GM18498 (cell line): Measurements from ENCODE around the gene SRPK3.

ENCODE experiments used
- ATAC-seq: cut with Tn5 transposase; IDR thresholded peaks from one replicate; pipeline ENCODE4 v1.9.1; 2021; ENCODE audit warnings: mild to moderate bottlenecking, moderate library complexity; ENCODE audit not compliant: unreplicated experiment

Gene SRPK3

DNA sequence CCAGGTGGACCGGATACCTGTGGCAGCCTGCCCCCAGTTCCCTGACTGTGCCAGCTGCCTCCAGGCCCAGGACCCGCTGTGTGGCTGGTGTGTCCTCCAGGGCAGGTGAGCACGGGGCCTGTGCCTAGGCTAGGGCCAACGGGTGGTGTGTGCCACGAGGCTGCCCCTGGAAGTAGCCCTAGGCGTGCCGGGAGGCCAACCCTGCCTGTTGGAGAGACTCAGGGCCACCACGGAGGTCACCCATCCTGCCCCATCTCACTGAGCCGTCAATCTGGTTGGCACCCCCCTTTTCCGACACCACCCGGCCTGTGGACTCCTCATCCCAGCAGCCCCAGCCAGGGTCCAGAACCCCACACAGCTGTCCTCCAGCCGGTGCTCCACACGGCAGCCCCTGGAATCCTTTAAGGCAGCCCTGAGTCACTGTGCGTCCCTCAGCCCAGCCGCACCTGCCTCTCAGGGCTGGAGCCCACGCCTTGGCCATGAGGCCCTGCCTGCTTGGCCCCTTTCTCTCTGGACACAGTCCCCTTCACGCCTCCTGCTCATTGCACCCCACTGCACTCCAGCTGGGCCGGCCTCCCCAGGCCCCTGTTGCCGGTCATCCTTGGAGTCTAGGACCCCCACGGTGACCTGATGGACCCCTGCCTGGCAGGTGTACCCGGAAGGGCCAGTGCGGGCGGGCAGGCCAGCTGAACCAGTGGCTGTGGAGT is 11.5 kb upstream of the SRPK3 start:
- ATAC-seq: no peak

DNA sequence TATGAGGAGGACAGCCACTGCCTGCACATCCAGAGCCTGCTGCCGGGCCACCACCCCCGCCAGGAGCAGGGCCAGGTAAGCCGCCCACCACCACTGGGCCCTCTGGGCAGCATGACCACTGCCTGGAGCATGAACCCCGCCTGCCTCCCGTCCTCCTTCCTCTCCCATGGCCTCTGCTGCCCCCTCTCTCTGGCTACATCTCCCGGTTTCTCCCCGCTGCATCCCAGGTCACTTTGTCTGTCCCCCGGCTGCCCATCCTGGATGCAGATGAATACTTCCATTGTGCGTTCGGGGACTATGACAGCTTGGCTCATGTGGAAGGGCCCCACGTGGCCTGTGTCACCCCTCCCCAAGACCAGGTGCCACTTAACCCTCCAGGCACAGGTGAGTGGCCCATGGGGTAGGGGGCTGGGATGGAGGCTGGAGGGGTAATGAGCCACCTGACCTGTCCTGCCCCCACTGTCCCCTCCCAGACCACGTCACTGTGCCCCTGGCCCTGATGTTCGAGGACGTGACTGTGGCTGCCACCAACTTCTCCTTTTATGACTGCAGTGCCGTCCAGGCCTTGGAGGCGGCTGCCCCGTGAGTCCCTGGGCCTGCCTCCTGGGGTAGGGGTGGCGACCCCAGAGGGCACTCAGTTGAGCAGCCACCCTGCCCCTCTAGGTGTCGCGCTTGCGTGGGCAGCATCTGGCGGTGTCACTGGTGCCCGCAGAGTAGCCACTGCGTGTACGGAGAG is 10.8 kb upstream of the SRPK3 start:
- no peak for ATAC-seq

DNA sequence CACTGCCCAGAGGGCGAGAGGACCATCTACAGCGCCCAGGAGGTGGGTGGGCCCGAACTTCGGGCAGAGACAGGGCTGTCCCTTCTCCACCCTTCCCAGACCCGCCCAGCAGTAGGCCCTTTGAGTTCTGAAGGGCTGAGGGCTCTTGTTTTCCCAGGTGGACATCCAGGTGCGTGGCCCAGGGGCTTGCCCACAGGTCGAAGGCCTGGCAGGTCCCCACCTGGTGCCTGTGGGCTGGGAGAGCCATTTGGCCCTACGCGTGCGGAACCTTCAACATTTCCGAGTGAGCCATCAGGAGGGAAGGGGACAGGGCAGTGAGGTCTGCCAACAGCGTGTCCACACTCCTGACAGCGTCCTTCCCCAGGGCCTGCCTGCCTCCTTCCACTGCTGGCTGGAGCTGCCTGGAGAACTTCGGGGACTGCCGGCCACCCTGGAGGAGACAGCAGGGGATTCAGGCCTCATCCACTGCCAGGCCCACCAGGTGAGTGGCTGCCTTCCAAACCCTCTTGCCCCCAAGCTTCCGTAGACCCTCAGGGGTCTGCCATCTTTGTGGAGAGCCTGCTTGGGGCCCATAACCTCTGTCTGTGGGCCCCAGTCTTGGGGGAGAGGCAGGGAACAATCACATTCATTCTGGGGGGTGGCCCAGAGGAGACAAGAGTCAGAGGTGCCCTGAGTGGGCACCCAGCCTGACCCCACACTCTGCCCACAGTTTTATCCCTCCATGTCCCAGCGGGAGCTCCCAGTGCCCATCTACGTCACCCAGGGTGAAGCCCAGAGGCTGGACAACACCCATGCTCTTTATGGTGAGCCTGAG is 10.0 kb upstream of the SRPK3 start:
- no peak for ATAC-seq

DNA sequence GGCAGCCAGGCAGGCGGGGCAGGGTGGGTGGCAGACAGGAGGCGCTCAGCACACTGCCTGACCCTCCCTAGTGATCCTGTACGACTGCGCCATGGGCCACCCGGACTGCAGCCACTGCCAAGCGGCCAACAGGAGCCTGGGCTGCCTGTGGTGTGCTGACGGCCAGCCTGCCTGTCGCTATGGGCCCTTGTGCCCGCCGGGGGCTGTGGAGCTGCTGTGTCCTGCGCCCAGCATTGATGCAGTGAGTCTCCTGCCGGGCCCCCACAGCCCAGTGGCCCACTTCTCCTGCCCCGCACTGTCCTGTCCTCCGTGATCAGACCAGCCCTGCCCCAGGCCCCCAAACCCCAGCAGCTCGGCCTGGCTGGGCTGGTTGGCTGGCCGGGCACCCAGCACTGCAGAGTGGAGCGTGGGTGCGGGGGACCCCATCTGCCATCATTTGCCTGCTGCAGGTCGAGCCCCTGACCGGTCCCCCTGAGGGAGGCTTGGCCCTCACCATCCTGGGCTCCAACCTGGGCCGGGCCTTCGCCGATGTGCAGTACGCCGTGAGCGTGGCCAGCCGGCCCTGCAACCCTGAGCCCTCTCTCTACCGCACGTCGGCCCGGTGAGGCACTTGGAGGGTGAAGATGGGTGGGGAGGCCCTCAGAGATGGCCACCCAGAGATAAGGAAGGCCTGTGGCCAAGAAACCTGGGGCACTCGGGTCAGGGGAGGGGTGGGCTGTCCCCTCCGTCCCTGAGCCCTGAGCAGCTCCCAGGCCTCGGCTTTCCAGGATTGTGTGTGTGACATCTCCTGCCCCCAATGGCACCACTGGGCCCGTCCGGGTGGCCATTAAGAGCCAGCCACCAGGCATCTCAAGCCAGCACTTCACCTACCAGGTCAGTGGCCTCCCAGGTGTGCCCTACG is 9.2 kb upstream of the SRPK3 start:
- no peak for ATAC-seq

DNA sequence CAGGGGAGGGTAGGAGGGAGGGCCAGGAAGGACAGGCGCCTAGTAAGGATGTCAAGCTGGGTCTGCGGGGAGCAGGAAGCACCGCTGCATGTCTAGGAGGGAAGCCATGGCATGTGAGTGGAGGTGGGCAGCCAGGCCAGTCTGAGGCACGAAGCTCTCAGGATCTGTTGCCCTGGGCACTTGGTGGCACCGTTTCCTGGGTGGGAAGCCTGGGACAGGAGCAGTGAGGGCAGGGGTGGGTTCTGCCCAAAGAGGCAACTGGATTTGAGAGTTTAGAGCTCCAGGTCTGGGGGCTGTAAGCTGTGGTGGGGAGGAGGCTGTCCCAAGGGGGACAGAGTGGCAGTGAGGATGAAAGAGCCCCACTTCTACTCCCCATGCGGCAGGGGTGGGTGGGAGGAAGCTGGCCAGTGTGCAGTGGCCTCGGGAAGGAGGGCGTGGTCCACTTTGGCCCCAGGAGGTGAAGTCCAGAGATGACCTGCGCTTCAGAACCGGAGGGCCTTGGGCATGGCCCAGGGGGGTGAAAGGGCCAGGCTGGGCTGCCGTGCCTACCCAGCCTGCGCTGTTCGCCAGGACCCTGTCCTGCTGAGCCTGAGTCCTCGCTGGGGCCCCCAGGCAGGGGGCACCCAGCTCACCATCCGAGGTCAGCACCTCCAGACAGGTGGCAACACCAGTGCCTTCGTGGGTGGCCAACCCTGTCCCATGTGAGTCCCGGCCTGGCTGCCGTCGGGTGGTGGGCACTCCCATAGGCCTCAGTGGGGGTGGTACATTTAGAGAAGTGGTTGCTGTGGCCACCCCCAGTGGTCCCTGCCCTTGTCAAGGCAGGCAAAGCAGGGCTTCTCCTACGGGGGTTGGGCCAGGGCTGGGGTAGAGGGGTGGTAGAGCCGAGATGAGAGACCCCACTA is 8.3 kb upstream of the SRPK3 start:
- no peak for ATAC-seq

DNA sequence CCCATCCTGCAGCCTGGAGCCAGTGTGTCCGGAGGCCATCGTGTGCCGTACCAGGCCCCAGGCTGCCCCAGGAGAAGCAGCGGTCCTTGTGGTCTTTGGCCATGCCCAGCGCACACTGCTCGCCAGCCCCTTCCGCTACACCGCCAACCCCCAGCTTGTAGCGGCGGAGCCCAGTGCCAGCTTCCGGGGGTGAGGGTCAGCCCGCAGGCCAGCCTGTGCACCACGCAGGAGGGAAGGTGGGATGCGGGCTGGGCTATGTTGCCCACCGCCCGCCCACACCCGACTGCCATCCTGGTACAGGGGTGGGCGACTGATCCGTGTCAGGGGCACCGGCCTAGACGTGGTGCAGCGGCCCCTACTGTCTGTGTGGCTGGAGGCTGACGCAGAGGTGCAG is 7.6 kb upstream of the SRPK3 start:
- no peak for ATAC-seq

DNA sequence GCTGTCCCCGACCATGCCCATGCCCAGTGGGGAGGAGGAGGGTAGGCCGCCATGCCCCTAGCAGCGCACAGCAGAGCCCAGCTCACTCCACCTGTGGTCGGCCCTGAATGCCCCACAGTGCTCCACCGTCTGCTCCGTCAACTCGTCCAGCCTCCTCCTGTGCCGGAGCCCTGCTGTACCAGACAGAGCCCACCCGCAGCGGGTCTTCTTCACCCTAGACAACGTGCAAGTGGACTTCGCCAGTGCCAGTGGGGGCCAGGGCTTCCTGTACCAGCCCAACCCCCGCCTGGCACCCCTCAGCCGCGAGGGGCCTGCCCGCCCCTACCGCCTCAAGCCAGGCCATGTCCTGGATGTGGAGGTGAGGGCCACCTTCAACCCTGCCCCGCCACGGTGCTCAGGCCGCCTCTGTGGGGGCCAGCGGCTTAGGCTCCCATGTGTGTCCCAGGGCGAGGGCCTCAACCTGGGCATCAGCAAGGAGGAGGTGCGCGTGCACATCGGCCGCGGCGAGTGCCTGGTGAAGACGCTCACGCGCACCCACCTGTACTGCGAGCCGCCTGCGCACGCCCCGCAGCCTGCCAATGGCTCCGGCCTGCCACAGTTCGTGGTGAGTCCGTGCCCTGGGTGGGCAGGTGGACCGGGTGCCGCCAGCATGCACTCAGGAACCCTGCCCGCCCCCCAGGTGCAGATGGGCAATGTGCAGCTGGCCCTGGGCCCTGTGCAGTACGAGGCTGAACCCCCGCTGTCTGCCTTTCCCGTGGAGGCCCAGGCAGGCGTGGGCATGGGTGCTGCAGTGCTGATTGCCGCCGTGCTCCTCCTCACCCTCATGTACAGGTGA is 6.9 kb upstream of the SRPK3 start:
- ATAC-seq: no peak

DNA sequence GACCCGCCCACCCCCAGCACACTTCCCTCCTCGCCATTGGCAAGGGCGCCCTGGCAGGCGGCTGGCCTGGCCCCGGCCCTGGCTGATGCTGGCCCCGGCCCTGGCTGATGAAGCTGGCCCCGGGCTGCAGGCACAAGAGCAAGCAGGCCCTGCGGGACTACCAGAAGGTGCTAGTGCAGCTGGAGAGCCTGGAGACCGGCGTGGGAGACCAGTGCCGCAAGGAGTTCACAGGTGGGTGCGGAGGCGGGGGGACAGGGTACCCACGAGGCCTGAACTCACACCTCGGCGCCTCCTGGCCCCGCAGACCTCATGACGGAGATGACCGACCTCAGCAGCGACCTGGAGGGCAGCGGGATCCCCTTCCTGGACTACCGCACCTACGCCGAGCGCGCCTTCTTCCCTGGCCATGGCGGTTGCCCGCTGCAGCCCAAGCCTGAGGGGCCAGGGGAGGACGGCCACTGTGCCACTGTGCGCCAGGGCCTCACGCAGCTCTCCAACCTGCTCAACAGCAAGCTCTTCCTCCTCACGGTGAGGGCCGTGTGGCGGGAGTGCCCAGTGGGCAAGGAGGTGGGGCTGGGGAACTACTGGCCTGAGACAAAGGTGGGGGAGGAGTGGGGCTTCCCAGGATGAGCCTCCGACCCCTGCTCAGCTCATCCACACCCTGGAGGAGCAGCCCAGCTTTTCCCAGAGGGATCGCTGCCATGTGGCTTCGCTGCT is 6.1 kb upstream of the SRPK3 start:
- ATAC-seq: no peak

DNA sequence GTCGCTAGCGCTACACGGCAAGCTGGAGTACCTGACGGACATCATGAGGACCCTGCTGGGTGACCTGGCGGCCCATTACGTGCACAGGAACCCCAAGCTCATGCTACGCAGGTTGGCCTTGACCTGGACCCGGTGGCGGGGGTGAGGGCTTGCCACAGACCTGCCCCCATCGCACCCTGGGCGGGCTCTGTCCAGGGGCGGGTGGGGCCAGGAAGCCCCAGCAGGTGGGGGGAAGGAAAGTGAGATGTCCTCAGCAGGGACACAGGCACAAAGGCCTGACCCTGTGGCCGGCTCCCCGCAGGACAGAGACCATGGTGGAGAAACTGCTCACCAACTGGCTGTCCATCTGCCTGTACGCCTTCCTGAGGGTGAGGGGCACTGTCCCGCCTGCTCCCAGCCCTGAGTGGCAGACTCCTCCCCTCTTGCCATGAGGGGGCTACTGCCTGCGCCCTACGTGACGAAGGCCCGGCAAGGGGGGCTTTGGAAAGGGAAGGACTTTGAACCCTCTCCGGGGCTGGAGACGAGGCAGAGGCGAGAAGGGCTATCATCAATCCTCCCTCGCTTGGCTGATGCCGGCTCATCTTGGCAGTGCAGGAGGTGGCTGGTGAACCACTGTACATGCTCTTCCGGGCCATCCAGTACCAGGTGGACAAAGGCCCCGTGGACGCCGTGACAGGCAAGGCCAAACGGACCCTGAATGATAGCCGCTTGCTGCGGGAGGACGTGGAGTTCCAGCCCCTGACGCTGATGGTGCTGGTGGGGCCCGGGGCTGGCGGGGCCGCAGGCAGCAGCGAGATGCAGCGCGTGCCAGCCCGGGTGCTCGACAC is 5.3 kb upstream of the SRPK3 start:
- ATAC-seq: no peak

DNA sequence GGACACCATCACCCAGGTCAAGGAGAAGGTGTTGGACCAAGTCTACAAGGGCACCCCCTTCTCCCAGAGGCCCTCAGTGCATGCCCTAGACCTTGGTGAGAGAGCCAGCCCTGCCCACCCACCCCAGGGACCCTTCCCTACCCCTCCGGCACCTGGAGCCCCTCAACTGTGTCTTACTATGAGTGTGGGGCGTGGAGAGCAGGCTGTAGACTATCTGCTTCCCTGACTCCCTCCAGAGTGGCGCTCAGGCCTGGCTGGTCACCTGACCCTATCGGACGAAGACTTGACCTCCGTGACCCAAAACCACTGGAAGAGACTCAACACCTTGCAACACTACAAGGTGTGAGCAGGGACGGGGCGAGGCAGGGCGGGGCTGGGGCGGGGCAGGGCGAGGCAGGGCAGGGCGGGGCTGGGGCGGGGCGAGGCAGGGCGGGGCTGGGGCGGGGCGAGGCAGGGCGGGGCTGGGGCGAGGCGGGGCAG is 4.7 kb upstream of the SRPK3 start:
- no peak for ATAC-seq

DNA sequence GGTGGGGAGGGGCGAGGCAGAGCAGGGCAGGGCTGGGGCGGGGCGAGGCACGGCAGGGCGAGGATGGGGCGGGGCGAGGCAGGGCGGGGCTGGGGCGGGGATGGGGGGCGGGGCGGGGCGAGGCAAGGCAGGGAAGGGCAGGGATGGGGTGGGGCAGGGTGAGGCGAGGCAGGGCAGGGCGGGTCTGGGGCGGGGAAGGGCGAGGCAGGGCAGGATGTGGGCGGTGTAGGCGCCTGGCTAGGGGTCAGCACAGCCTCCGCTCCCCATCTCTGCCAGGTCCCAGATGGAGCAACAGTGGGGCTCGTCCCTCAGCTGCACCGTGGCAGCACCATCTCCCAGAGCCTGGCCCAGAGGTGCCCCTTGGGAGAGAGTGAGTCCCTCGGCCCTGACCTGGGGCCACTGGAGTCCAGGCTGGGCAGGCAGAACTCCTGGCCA is 4.2 kb upstream of the SRPK3 start:
- ATAC-seq: no peak

DNA sequence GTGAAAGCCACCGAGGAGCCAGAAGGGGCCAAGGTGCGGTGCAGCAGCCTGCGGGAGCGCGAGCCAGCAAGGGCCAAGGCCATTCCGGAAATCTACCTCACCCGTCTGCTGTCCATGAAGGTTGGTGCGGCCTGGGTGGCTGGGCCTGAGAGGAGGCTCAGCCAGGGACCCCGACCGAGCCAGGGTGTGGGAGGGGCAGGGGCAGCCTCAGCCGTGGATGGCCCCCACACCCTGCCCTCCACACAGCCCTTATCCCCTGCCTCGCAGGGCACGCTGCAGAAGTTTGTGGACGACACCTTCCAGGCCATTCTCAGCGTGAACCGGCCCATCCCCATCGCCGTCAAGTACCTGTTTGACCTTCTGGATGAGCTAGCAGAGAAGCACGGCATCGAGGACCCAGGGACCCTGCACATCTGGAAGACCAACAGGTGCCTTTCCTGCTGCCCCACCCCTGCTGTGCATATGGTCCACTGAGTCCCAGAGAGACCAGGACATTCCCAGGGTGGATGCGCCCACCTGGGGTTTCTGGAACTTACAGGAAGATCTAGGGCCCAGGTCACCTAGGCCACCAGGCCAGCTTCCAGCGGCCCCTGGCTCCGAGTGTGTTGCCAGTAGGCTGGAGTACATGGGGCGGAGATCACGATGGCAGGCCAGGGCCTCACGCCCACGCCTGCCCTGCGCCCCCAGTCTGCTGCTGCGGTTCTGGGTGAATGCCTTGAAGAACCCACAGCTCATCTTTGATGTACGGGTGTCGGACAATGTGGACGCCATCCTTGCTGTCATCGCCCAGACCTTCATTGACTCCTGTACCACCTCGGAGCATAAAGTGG is 3.4 kb upstream of the SRPK3 start:
- ATAC-seq: no peak

DNA sequence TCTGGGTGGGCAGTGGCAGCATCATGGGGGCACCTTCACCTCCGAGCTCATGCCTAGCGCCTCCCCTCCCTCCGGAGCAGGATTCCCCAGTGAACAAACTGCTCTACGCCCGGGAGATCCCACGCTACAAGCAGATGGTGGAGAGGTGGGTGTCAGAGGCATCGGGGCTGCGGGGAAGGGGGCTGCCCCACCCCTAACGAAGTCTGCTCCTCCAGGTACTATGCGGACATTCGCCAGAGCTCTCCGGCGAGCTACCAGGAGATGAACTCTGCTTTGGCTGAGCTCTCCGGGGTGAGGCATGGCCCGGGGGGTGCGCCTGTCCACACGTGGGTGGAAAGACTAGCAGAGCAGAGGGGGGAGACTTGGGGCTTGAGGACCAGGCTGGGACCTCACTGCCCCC is 2.7 kb upstream of the SRPK3 start:
- no peak for ATAC-seq

DNA sequence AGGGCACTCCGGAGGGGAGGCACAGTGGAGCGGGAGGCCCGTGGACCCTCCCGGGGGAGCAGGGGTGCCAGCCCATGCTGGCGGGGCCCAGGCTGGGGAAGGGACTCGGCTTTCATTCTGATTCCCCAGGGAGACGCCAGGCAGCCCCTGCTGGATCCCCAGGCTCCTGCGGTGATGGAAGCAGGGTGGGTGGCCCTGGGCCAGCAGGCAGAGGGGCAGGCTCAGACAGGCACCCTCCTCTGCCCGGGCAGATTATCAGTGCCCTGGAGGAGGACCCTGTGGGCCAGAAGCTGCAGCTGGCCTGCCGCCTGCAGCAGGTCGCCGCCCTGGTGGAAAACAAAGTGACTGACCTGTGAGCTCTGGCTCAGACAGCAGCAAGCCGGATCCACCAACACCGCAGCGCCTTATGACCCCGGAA is 2.1 kb upstream of the SRPK3 start:
- no peak for ATAC-seq

DNA sequence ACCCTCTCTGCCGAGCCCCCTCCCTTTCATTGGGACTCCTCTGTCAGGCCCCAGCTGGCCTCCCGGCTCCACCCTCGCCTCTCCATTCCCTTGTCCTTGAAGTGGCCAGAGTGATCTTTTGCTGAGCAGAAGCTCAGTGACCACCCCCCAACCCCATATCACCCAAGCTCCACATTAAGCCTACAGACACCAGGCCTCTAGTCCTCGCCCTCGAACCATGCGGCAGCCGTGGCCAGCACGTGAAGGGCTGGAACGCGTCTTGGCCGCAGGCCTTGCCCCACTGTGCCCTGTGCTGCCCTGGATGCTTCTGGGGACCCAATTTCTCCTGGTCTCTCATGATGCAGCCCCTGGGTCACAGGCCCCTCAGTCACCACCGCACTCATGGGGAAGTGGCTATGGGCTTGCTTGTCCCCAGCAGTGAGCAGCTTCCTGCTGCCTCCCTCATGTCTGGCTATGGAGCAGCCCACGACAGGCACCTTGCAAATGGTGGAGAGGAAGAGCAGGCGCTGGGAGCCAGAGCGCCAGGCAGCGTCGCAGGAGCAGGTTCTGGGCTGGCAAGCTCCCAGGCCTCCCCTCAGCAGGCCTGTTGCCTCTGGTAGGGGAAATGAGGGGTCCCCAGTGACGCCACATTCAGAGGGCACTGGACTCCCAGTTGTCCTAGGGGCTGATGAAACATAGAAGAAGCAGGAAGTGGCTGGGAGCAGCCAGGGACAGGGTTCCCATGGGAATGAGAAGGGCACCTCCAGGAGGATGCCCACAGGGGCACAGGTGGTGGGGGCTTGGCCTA is 757 bp upstream of the SRPK3 start:
- no peak for ATAC-seq
